ENCODE results near the gene ZNF560.
"Not testable (repeated sequence)": the region's sequence is repeated elsewhere in the genome, so short reads cannot be mapped to it uniquely, and the experiment has no call there.

ZNF560 gene

GRCh38 chr19:9498183-9498902, at the start of gene ZNF560:
ZNF560 (minus strand) TSS chr19:9498616; CDS start chr19:9475313, 23,303 bp downstream.
- DNase-seq (ENCODE audit: low spot score): peak; percentile 21

GRCh38 chr19:9547870-9548269, 49.5 kb upstream of the ZNF560 start:
- no peak for DNase-seq (ENCODE audit: low spot score)

- DNase-seq (ENCODE audit: low spot score): not testable (repeated sequence)
Observed at GRCh38 chr19:9541281-9541680, 42.9 kb upstream of the ZNF560 start.

- not testable (repeated sequence) for DNase-seq (ENCODE audit: low spot score)
Observed at GRCh38 chr19:9539921-9540320, 41.5 kb upstream of the ZNF560 start.

GRCh38 chr19:9539201-9539600, 40.8 kb upstream of the ZNF560 start:
- not testable (repeated sequence) for DNase-seq (ENCODE audit: low spot score)

GRCh38 chr19:9538183-9539058, 40.0 kb upstream of the ZNF560 start, which contains the start of gene ZNF426:
ZNF426 (minus strand) TSS chr19:9538645; CDS start chr19:9536232, 2,413 bp downstream.
- peak; percentile 92 for DNase-seq (ENCODE audit: low spot score)

- no peak for DNase-seq (ENCODE audit: low spot score)
Observed at GRCh38 chr19:9535934-9536333, 37.5 kb upstream of the ZNF560 start.

- no peak for DNase-seq (ENCODE audit: low spot score)
Observed at GRCh38 chr19:9531933-9532332, 33.5 kb upstream of the ZNF560 start.

GRCh38 chr19:9528757-9529336, 30.4 kb upstream of the ZNF560 start:
- no peak for DNase-seq (ENCODE audit: low spot score)

- no peak for DNase-seq (ENCODE audit: low spot score)
Observed at GRCh38 chr19:9523885-9524474, 25.6 kb upstream of the ZNF560 start.

GRCh38 chr19:9507285-9507684, 8.9 kb upstream of the ZNF560 start:
- DNase-seq (ENCODE audit: low spot score): no peak

- DNase-seq (ENCODE audit: low spot score): no peak
Observed at GRCh38 chr19:9500796-9501195, 2.4 kb upstream of the ZNF560 start.

GRCh38 chr19:9494096-9494495, 4.3 kb downstream of the ZNF560 start:
- DNase-seq (ENCODE audit: low spot score): no peak

- DNase-seq (ENCODE audit: low spot score): no peak
Observed at GRCh38 chr19:9487016-9487415, 11.4 kb downstream of the ZNF560 start.

GRCh38 chr19:9485140-9485539, 13.3 kb downstream of the ZNF560 start:
- DNase-seq (ENCODE audit: low spot score): no peak

- DNase-seq (ENCODE audit: low spot score): no peak
Observed at GRCh38 chr19:9474975-9475374, 23.4 kb downstream of the ZNF560 start.

- DNase-seq (ENCODE audit: low spot score): no peak
Observed at GRCh38 chr19:9467161-9467560, 31.3 kb downstream of the ZNF560 start.

GRCh38 chr19:9461938-9462337, 36.5 kb downstream of the ZNF560 start:
- DNase-seq (ENCODE audit: low spot score): no peak

- DNase-seq (ENCODE audit: low spot score): no peak
Observed at GRCh38 chr19:9456018-9456689, 42.3 kb downstream of the ZNF560 start.

GRCh38 chr19:9453953-9454352, 44.5 kb downstream of the ZNF560 start:
- DNase-seq (ENCODE audit: low spot score): no peak

- no peak for DNase-seq (ENCODE audit: low spot score)
Observed at GRCh38 chr19:9445037-9445436, 53.4 kb downstream of the ZNF560 start.

- DNase-seq (ENCODE audit: low spot score): no peak
Observed at GRCh38 chr19:9436358-9436757, 62.1 kb downstream of the ZNF560 start.

Data from hepatic stellate cell (primary cell).